Measurements from ENCODE around the gene NTPCR. TPM values are rescaled to one million over a fixed set of nuclear protein-coding genes. Genes with fewer than 3 reads are reported as not detected.

NTPCR gene
- total and polyA plus RNA-seq, 8 donors: 10.0 to 40.6 (median 20.4) TPM

GRCh38 chr1:232917053-232917452 is 33.4 kb upstream of the NTPCR start:
- no peak for FAIRE-seq
- intact Hi-C loops (cut with DNase I): no loop called here
- WGBS, 2 donors: 80 to 89% methylated on average over 3 of the region's 3 CpGs

DNA sequence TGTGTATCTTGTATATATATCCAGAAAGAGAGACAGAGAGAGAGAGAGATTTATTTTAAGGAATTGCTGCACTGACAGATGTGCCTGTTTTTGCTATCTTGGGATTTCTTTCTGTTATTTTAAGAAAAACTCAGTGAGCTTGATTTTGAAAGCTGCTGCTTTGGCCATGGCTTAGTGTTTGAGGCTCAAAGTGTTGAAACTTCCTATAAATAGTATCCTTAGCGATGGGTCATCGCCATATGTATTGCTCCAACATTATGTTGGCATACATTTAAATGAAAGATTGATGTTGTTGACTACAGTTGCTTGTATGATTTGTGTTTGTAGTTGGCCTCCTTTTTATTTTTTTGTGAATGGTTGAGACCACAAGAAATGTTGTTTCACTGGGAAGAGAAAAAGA is 29.0 kb upstream of the NTPCR start:
- H3K4me1 ChIP-seq: no peaks in the 10 kb centered on the region
- FAIRE-seq (no peak), DNase-seq (no peak), ATAC-seq (no peak)
- H3K4me3 ChIP-seq: no peak overlapping the region
- no peaks in the 10 kb centered on the region for H3K27me3 ChIP-seq
- TF ChIP-seq CTCF (IDR thresholded peaks at IDR 0.05): no peak
- no peaks in the 10 kb centered on the region for H3K36me3 ChIP-seq
- 89 to 92% methylated on average over 2 of the region's 2 CpGs for WGBS, 2 donors
- no peak overlapping the region for H3K27ac ChIP-seq
- H3K9me3 ChIP-seq: no peaks in the 10 kb centered on the region
- intact Hi-C loops (cut with DNase I): no loop called here

More at GRCh38 chr1:232917053-232917452, 33.4 kb upstream of the NTPCR start:
- Histone ChIP-seq H3K27ac (no peak overlapping the region), H3K9me3 (no peaks in the 10 kb centered on the region), H3K27me3 (no peaks in the 10 kb centered on the region), H3K4me1 (no peaks in the 10 kb centered on the region), H3K36me3 (no peaks in the 10 kb centered on the region), H3K4me3 (no peak overlapping the region)
- DNase-seq (no peak), ATAC-seq (no peak)
- TF ChIP-seq CTCF (IDR thresholded peaks at IDR 0.05): no peak

- DNase-seq (no peak), ATAC-seq (peak in 1 of 4 donors; percentile 27), FAIRE-seq (no peak)
- H3K4me1 ChIP-seq: no peaks in the 10 kb centered on the region
- no peak overlapping the region for H3K27ac ChIP-seq
- H3K36me3 ChIP-seq: no peaks in the 10 kb centered on the region
- no peaks in the 10 kb centered on the region for H3K9me3 ChIP-seq
- TF ChIP-seq CTCF (IDR thresholded peaks at IDR 0.05): no peak
- H3K27me3 ChIP-seq: no peaks in the 10 kb centered on the region
- 79 to 94% methylated on average over 2 of the region's 2 CpGs for WGBS, 2 donors
- no peak overlapping the region for H3K4me3 ChIP-seq
- intact Hi-C loops (cut with DNase I): no loop called here
These were observed 27.9 kb upstream of the NTPCR start for GRCh38 chr1:232922485-232922884.

GRCh38 chr1:232923739-232924386 is 26.5 kb upstream of the NTPCR start:
- H3K9me3 ChIP-seq: no peaks in the 10 kb centered on the region
- no peak for TF ChIP-seq CTCF (IDR thresholded peaks at IDR 0.05)
- no peaks in the 10 kb centered on the region for H3K36me3 ChIP-seq
- DNase-seq: no peak
- 80 to 87% methylated on average over 4 of the region's 4 CpGs for WGBS, 2 donors
- no peak overlapping the region for H3K27ac ChIP-seq
- no peak overlapping the region for H3K4me3 ChIP-seq
- FAIRE-seq: no peak
- no peak for ATAC-seq
- intact Hi-C loops (cut with DNase I): no loop called here
- H3K27me3 ChIP-seq: no peaks in the 10 kb centered on the region
- no peaks in the 10 kb centered on the region for H3K4me1 ChIP-seq

DNA sequence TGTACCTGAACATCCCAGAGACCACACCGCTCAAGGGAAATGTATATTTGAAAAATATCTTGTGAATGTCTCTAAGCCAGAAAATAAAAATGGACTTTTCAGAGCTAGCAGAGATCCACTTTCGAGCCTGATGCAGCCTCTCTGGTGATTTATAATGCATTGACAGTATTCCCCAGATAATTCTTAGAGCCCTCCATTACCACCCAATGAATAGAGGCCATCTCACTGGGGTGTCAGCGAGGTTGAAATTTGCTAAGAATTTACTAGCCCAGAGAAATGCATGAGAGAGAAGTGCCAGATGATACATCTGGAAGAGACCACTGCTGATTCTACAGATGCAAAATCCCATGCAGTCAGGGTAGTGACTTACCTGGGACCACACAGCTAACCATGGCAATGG is 25.5 kb upstream of the NTPCR start:
- no peak for FAIRE-seq

More for the DNA sequence above, 25.5 kb upstream of the NTPCR start:
- no peak for ATAC-seq
- Histone ChIP-seq H3K36me3 (no peaks in the 10 kb centered on the region), H3K4me1 (no peaks in the 10 kb centered on the region), H3K4me3 (no peak overlapping the region), H3K27ac (no peak overlapping the region), H3K9me3 (no peaks in the 10 kb centered on the region), H3K27me3 (no peaks in the 10 kb centered on the region)
- TF ChIP-seq CTCF (IDR thresholded peaks at IDR 0.05): no peak
- 88 to 91% methylated on average over 3 of the region's 3 CpGs for WGBS, 2 donors
- intact Hi-C loops (cut with DNase I): no loop called here
- no peak for DNase-seq

Measured in pancreas (tissue), 10 donors.